HG03442 (cell line): ENCODE measurements around the gene CYP2J2.
"Not testable (repeated sequence)": the region's sequence is repeated elsewhere in the genome, so short reads cannot be mapped to it uniquely, and the experiment has no call there.

Experiments
- ATAC-seq: cut with Tn5 transposase; IDR thresholded peaks from one replicate; pipeline ENCODE4 v1.9.1; 2021; ENCODE audit warnings: mild to moderate bottlenecking, moderate library complexity; ENCODE audit not compliant: unreplicated experiment

CYP2J2 gene, protein sequence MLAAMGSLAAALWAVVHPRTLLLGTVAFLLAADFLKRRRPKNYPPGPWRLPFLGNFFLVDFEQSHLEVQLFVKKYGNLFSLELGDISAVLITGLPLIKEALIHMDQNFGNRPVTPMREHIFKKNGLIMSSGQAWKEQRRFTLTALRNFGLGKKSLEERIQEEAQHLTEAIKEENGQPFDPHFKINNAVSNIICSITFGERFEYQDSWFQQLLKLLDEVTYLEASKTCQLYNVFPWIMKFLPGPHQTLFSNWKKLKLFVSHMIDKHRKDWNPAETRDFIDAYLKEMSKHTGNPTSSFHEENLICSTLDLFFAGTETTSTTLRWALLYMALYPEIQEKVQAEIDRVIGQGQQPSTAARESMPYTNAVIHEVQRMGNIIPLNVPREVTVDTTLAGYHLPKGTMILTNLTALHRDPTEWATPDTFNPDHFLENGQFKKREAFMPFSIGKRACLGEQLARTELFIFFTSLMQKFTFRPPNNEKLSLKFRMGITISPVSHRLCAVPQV

DNA sequence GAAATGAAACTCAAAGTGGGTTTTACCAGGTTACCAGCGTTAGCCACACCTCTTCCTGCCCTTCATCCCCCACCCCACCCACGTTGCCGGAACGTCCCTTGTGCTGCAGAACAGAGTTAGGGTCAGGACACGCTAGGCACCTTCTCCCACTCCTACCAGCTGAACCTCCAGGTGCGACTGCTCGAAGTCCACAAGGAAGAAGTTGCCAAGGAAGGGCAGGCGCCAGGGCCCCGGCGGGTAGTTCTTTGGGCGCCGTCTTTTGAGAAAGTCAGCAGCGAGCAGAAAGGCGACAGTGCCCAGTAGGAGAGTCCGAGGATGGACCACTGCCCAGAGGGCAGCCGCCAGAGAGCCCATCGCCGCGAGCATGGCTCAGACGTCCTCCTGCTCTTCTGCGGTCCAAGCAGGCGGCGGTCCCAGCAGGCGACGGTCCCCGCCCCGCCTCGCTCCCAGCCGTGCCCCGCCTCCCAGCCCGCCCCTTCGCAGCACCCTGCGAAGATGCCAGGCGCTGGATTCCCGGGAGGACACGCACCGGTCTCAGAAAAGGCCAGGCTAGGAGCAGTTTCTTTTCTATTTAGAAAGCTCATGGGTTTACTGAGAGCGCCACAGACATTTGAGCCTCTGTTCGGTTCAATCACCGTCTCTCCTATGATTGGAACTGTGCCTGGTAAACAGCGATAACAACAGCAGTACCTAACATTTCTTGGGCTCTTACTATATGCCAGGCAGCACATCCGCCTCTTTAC, at the start of gene CYP2J2:
TSS of gene CYP2J2 (minus strand) at position 393 of the 743 bp plus-strand sequence. CDS start at position 366, 27 bp downstream.
- ATAC-seq = peak; percentile 93

DNA sequence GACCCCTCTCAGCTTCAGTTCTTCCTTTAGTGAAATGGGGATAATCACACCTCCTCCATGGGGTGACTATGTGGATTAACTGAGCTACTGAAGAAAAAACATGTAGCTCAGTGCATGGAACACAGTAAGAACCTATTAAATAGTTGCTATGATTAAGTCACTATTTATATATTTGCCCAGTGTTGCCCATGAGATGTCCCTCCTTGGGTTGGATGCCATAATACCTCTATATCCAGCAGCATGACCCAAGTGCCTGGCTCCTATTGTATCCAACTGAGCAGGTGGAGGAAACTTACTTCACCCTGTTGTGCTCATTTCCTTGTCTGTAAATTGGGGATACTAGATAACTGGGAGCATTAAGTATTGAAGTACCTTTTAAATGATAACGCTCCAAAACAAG, 47.1 kb upstream of the CYP2J2 start:
- ATAC-seq = no peak

DNA sequence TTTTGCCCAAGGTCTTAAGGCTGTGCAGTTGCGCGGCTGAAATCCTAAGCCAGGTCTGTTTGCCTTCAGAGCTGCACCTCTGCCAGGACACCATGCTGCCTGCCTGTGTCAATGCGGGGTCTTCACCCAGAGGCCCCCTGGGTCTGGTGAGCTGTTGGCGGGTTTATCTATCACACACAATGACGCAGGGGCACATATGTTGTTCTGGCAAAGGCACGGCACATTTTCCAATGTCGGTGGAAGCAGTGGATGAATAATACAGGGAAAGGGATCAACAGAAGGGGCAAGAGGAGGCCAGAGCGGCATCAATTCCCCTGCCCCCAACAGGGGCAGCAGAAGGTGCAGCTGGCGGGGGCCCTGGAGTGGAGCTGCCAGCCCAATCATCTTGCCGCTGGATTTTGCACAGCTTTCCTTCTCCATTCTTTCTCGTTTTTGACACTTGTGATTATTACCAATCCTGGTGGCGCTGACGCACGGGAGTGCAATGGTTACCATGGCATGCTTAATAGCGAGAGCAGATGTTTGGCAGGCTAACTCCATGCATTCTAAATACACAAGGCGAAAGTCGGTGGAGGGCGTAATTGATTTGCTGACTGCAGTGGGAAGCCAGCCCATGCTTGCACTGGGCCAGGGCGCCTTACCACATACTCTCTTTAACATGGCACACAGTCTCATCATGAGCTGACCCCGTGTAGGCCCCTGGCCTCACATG, 45.8 kb upstream of the CYP2J2 start:
- ATAC-seq = no peak

DNA sequence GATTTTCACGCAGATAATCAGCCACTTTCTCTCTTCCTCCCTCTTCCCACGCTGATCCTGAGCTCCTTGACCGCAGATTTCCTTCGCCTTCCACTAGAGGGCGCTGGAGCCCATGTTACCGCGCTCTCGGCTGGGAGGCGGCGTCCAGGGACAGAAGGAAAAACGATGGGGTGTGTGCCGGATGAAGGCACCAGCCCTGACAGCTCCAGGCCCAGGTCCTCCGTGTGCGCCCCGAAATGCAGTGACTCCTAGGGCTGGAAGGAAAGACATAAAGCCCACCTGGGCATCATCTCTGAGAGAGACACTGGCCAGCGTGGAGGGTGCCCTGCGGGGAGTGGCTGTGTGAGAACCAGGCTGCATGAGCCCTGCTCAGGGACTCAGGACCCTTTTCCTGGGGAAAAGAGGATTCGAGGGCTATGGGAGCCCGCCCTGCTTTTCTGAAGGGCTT, 44.9 kb upstream of the CYP2J2 start:
- ATAC-seq = peak; percentile 83

DNA sequence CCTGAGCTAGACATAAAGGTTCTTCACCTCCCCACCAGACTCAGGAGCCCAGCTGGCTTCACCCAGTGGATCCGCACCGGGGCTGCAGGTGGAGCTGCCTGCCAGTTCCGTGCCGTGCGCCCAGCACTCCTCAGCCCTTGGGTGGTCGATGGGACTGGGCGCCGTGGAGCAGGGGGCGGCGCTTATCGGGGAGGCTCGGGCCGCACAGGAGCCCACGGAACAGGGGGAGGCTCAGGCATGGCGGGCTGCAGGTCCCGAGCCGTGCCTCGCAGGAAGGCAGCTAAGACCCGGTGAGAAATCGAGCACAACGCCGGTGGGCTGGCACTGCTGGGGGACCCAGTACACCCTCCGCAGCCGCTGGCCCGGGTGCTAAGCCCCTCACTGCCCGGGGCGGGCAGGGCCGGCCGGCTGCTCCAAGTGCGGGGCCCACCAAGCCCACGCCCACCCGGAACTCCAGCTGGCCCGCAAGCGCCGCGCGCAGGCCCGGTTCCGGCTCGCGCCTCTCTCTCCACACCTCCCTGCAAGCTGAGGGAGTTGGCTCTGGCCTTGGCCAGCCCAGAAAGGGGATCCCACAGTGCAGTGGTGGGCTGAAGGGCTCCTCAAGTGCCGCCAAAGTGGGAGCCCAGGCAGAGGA, 43.1 kb upstream of the CYP2J2 start:
- ATAC-seq = not testable (repeated sequence)

DNA sequence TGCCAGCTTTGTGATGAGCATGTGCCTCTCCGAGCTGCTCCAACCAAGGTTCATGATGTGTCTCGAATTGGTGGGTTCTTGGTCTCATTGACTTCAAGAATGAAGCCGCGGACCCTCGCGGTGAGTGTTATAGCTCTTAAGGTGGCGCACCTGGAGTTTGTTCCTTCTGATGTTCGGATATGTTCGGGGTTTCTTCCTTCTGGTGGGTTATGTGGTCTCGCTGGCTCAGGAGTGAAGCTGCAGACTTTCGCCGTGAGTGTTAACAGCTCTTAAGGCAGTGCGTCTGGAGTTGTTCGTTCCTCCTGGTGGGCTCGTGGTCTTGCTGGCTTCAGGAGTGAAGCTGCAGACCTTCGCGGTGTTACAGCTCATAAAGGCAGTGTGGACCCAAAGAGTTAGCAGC, 42.2 kb upstream of the CYP2J2 start:
- not testable (repeated sequence) for ATAC-seq

DNA sequence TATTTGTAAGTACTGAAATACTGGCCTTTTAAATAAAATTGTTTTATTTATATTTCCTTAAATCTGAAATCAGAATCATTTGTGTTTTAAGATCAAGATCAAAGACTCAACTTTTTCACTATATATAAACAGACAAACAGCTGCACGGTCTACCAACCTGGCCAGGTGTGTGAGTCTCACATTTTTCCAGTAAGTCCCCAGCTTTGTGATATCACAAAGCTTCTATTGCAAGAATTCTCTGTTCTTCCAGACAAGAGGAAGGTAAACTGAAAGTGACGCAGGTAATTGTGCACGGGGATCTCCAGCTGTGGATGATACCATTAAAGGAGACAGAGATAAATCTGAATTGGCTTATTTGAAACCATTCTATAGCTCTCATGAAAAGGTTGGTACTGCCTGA, 41.2 kb upstream of the CYP2J2 start:
- no peak for ATAC-seq

DNA sequence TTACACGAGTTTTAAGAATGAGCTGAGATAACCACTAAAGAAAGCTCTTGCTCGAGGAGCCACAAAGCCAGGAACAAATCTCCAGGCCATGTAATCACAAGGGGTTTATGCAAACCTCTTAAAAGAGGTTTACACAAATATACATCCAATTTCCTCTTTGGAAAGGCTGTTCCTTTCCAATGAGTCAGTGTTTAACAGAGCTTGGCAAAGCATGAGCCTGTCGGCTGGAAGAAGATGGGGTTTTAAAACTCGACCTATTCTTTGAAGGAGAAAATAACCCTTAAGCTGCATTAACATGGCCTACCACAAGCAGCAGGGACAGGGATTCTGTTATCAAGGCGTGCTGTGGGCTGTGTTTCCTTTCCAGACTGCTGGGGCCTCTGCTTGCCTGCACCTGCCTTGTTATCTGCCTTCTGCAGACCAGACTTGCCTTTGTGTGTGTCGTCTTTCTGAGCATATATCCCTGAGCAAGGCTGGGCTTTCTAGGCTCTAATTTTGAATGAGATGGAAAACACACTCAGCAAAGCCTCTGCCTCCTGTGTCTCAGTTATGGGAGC, 40.6 kb upstream of the CYP2J2 start:
- no peak for ATAC-seq

DNA sequence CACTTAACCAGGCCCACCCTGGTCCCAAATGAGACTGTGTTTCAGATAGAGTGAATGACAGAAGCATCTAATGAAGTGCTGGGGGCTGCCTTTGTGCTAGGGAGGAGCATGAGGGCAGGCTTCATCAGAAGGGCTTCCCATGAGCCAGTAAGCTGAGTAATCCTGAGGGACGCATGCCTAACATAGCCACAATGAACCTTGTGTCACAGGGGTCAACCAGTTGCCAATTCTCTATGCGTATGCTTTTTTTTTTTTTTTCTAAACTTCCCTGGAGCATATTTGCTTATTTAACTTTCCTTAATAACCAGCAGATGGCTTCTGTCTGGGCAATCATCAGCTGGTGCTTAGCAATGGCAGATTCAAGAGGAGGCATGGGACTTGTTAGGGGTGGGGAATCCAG, 25.5 kb upstream of the CYP2J2 start:
- no peak for ATAC-seq

DNA sequence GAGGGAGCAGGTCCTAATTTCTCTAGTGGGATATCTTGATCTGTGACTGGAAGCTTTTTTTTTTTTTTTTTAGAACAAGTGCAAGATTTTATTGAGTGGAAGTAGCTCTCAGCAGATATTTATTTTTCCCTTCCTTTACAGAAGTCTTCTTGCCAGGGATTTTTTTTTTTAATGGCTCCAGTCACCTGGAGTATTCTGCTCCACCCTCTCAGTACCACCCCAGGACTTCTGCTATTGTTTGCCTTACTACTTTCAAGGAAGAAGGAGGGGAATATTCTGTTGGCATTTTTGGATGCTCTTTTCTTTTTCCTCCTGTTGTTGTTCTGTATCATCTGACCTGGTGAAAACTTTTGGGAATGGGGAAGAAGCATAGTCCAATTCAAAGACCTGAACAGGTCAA, 23.1 kb upstream of the CYP2J2 start:
- no peak for ATAC-seq

DNA sequence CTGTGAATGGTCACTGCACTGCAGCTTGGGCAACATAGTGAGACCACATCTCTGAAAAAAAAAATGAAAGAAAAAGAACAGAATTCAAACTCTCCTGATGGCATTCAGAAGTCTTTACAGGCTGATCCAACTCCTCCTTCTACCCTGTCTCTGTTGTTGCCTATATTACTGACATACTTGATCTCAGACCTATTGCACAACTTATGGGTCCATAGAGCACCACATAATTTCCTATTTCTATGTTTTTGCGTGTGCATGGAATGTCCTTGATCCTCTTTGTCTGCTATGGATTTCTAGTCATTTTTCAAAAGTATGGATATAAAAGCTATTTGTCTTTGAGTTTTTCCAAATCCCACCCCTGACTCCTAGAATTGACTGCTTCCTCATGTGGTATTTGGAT, 22.4 kb upstream of the CYP2J2 start:
- no peak for ATAC-seq

DNA sequence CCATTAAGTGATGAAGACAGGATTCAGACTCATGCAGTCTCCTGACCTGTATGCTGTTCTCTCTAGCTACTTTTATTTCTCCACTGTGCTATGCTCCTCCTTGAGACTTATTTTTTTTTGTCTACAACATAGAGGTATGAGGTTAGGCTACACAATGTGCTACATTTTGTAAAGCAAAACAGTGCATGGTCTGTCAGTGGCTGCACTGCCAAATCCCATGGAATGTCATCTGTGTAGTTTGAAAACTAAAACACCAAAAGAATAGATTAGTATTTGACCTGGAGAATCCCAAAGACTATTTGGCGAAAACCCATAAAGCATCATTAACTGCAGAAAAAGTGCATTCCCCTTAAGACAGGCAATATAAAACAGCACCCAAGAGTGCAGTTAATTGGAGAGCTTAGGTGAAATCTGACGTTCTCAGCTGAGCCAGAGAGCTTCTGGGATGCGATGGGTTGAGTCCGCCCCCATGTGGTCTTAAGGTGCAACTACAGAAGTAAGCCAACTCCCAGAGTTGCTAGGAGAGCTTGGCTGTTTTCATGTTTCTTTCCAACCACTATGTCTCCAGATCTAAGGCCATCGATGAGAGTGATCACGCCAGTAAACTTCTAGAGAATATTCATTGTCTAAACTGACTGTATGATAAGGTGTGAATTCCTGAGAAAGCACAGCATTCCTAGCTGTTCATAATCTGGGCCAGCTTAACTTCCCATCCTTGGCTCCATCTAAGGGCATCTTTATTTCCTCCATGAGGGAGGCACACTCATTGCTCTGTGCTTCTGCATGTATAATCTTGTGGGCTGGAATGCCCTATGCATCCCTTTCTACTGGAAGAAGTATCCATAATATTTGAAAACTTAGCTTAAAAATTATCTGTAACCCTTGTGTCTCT, 20.7 kb upstream of the CYP2J2 start:
- peak; percentile 88 for ATAC-seq

DNA sequence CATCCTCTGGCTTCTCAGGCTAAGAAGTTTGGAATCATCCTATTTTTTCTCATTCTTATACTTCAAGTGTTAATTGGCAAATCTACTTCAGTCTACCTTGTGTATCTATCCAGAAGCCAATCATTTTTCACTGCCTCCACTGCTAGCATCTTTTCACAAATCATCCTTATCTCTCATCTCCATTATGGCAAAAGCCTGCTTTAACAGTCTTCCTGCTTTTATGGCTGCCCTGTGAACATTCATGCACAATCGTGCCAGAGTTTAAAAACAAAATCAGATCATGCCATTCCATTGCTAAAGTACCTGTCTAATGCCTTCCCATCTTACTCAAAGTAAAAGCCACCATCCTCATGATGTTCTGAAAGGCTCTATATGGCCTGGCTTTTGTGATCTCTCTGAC, 19.2 kb upstream of the CYP2J2 start:
- no peak for ATAC-seq

DNA sequence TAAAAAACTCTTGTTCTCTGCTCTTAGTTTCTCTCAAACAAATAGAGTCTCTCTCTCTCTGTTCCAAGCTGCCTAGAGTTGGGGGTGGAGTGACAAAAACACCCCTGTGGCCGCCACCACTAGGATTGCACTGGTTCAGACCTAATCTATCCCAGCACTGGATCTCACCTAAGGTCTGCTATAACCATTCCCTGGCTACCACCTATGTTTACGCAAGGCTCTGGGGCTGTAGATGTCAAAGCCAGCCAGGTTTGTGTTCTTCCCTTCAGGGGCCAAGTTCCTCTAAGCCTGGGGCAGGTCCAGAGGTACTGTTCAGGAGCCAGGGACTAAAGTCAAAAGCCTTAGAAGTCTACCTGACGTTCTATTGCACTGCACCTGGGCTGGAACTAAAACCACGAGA, 12.8 kb upstream of the CYP2J2 start:
- no peak for ATAC-seq

DNA sequence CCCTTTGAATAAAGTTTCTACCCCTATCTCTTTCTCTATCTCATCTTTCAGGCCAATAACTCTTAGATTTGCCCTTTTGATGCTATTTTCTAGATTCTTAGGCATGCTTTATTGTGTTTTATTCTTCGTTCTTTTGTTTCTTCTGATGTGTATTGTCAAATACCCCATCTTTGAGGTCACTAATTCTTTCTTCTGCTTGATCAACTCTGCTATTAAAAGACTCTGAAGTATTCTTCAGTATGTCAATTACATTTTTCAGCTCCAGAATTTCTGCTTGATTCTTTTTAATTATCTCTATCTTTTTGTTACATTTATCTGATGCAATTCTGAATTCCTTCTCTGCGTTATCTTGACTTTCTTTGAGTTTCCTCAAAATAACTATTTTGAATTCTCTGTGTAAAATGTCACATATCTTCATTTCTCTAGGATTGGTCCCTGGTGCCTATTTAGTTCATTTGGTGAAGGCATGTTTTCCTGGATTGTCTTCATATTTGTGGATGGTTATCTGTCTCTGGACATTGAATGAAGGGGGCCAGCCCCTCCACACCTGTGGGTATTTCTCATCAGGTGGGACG, 11.2 kb upstream of the CYP2J2 start:
- no peak for ATAC-seq

DNA sequence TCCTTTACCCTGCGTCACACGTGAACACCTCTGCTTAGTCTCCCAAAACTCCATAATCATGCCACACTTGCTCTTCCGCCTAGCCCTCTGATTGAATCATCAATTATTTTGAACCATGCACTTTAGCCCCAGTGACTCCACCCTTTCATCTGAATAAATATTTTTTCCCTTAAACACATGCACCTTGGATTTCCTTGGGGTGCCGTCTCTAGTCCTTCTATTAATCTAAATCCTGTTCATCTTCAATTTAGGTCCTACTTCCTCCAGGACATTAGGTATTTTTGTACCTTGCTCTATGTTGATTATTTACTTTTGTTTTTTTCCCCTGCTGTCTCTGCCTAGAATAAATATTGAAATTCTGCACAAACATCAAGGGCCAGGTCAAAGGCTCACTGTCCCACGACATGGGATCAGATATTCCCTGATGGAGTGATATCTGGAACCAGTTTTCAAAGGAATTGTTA, 9.8 kb upstream of the CYP2J2 start:
- ATAC-seq = no peak

DNA sequence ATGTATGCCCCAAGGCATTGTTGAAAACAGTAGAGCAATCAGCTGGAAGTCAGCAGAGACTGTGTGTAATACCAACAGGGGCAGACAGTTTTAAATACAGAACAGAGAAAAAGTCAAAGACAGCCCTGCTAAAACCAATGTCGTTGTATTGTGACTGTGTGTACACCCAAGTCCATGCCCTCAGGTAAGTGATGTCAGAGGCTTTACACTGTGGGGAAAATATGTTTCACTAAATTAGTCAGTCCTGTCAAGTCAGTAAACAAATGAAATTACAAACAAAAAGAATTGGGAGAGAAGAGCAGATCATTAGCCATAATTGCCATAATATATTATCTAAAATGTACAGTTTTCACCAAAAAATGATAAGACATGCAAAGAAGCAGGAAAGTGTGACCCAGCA, 2.4 kb upstream of the CYP2J2 start:
- ATAC-seq = no peak

DNA sequence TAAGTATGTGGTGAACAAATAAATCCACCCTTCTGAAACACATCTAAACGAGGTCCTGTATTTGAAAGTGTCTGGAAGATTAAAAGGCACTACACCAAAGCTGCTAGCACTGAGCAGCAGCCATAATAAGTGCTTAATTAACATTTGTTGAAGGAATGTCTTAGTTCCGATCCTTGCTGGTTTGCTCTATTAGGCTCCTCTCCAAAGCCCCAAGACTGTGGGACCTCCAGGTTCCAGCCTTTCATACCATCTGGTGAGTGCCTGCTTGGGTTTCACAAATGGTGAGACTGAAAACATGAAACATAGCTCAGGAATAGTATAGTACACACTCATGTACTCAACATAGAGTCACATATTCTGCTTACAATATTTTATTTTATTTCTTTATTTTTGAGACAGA, 640 bp upstream of the CYP2J2 start:
- ATAC-seq = no peak

DNA sequence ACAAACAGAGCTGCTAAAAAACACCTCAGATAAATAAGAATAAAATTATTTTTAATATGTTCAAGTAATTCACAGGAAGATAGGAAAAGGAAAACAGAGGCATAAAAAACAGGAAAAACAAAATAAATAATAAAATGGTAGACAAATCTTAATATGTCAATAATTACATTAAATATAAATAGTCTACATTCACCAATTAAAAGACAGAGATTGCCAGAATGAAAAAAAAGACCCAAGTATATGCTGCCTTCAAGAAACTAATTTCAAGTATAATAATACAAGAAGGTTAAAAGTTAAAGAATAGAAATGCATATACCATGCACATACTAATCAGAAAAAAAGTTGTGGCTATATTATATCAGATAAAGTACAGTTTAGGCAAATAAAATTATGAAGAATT, 1.9 kb downstream of the CYP2J2 start:
- no peak for ATAC-seq
